NOMO-1 (cell line): ENCODE data around the gene CHKA.

Experiments
- DNase-seq, 2 experiments: peaks; one replicate each; lab custom pipeline; 2025; ENCODE audit not compliant: unreplicated experiment in 2 of 2; lab: John Stamatoyannopoulos, UW

Gene CHKA

GRCh38 chr11:68049509-68050370, 71.4 kb downstream of the CHKA start:
- DNase-seq, result no peak

DNA sequence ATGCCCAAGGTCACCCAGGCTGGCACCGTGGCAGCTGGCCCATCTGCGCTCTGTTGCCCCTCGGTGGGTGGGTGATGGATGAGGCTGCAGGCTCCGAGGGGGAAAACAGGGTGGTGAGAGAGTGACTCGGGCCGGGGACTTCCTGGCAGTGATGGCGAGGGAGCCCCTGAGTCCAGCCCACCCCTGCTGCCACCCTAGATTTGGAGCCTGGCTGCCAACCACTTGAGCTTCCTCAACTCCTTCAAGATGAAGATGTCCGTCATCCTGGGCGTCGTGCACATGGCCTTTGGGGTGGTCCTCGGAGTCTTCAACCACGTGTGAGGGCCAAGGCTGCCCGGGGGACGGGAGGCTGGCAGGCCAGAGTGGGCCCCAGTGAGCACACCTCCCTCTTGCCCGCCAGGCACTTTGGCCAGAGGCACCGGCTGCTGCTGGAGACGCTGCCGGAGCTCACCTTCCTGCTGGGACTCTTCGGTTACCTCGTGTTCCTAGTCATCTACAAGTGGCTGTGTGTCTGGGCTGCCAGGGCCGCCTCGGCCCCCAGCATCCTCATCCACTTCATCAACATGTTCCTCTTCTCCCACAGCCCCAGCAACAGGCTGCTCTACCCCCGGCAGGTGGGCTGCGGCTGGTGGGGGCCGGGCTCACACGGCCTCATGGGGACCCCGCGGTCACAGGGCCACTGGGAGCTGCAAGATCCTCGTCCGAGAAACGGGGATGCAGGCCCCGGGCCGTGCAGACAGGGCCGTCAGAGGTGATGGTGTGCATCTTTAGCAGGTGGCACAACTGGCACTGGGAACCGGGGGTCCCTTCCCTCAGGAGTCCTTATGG, 72.3 kb downstream of the CHKA start:
- DNase-seq, result no peak

DNA sequence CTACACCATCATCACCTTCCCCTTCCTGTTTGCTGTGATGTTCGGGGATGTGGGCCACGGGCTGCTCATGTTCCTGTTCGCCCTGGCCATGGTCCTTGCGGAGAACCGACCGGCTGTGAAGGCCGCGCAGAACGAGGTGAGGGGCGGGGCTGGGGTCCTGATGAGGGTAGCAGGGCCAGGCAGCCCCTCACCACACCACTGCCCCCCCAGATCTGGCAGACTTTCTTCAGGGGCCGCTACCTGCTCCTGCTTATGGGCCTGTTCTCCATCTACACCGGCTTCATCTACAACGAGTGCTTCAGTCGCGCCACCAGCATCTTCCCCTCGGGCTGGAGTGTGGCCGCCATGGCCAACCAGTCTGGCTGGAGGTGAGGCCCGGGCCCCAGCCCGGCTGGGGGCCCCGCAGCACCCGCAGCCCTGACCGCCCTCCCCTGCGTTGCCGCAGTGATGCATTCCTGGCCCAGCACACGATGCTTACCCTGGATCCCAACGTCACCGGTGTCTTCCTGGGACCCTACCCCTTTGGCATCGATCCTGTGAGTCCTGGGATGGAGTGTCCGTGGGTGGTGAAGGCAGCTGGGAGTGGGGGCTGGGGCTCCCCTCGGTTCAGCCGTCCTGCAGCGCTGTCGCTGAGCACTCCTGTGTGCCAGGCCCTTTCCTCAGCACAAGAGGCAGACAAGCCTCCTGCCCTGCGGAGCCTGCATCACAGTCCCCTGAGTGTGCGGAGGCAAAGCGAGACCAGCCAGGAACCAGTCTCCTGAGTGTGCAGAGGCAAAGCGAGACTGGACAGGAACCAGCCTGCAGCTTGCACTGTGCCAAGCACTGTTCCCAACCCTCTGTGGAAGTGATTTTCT, 73.5 kb downstream of the CHKA start:
- DNase-seq, result no peak

GRCh38 chr11:68044898-68045351, 76.3 kb downstream of the CHKA start:
- DNase-seq, result no peak

GRCh38 chr11:68044145-68044813, 76.9 kb downstream of the CHKA start:
- DNase-seq, result no peak

GRCh38 chr11:68043349-68044144, 77.6 kb downstream of the CHKA start:
- DNase-seq, result no peak

- no peak for DNase-seq
These were observed 78.2 kb downstream of the CHKA start for GRCh38 chr11:68043029-68043348.

GRCh38 chr11:68042219-68043028, 78.8 kb downstream of the CHKA start:
- DNase-seq, result no peak

- no peak for DNase-seq
These were observed 79.5 kb downstream of the CHKA start for GRCh38 chr11:68041617-68042218.

GRCh38 chr11:68040957-68041591, 80.1 kb downstream of the CHKA start:
- DNase-seq, result no peak

DNA sequence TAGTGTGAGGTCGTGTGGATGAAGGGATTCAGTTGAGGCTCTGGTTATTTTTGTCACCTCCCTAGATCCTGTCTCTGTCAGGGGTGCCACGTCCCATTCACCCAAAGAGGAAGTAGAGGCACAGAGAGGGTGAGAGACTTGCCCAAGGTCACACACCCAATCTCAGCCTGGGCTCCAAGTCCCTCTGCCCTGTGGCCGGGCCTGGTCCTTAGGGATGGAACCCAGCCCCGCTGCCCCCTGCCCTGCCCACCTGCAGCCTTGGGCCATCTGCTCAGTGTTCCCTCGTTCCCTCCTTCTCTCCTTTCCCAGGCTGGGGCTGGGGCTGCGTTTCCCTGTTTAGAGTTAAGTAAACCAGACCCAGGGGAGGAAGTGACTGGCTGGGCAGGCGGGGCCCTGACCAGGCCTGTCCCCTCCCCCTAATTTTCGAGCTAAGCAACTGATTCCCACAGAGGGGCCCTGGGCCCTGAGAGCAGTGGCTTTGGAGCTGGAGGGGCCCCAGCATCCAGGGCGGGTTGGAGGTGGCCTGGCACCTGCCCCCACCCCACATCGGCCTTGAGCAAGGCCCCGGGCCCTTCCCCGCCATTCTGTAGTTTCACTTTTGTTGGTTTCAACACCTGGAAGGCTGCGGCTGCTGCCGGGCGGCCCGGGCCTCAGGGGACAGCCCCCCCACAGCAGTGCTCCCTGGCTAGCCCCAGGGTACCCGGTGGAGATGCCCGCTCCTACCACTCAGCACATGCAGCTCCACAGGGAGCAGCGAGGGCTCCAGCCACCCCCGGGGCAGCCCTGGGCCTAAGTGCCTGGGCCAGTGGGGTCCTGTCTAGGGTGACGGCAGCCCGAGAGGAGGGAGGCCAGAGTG, 80.9 kb downstream of the CHKA start:
- DNase-seq, result peak; percentile 82 to 86

GRCh38 chr11:68039526-68040086, 81.6 kb downstream of the CHKA start:
- no peak for DNase-seq

GRCh38 chr11:68038718-68039525, 82.3 kb downstream of the CHKA start, which contains the start of gene TCIRG1:
TSS of gene TCIRG1 (plus strand) at chr11:68039025. CDS start at chr11:68041272, 2,247 bp downstream.
- peak; percentile 30 to 70 for DNase-seq

- no peak for DNase-seq
These were observed 82.9 kb downstream of the CHKA start for GRCh38 chr11:68038226-68038717.

GRCh38 chr11:68037411-68038225, 83.6 kb downstream of the CHKA start:
- DNase-seq, result no peak
